HG03095 (cell line): ENCODE data around the gene ATP1A3.

Source experiments
- ATAC-seq: cut with Tn5 transposase; IDR thresholded peaks from one replicate; pipeline ENCODE4 v1.9.1; 2021; ENCODE audit warnings: moderate library complexity; ENCODE audit not compliant: unreplicated experiment

The ATP1A3 gene

GRCh38 chr19:41930926-41931592, 63.0 kb downstream of the ATP1A3 start:
- ATAC-seq, result no peak

GRCh38 chr19:41930322-41930722, 63.7 kb downstream of the ATP1A3 start:
- ATAC-seq, result no peak

- ATAC-seq, result no peak
Measured at GRCh38 chr19:41929536-41930071, 64.4 kb downstream of the ATP1A3 start.

GRCh38 chr19:41928754-41929535, 65.1 kb downstream of the ATP1A3 start:
- ATAC-seq, result no peak

GRCh38 chr19:41928221-41928683, 65.8 kb downstream of the ATP1A3 start, which contains the start of gene ERFL:
Gene ERFL (minus strand): TSS chr19:41928449. CDS start chr19:41912919, 15,530 bp downstream.
- ATAC-seq, result no peak

- ATAC-seq, result no peak
Measured at GRCh38 chr19:41927497-41928192, 66.4 kb downstream of the ATP1A3 start.

- ATAC-seq, result no peak
Measured at GRCh38 chr19:41926763-41927496, 67.1 kb downstream of the ATP1A3 start.

- ATAC-seq, result no peak
Measured at GRCh38 chr19:41926028-41926762, 67.8 kb downstream of the ATP1A3 start.

GRCh38 chr19:41925208-41926003, 68.6 kb downstream of the ATP1A3 start:
- no peak for ATAC-seq

- ATAC-seq, result no peak
Measured at GRCh38 chr19:41924151-41925145, 69.6 kb downstream of the ATP1A3 start.

GRCh38 chr19:41923045-41923788, 70.8 kb downstream of the ATP1A3 start:
- ATAC-seq, result no peak

GRCh38 chr19:41922585-41922984, 71.4 kb downstream of the ATP1A3 start:
- no peak for ATAC-seq

GRCh38 chr19:41921577-41922576, 72.2 kb downstream of the ATP1A3 start:
- ATAC-seq, result no peak

GRCh38 chr19:41920882-41921576, 73.0 kb downstream of the ATP1A3 start:
- ATAC-seq, result no peak

- ATAC-seq, result no peak
Measured at GRCh38 chr19:41919948-41920712, 73.9 kb downstream of the ATP1A3 start.
